Colonic mucosa (tissue), 4 donors: ENCODE results near the gene AP3S2. TPM values are rescaled to one million over a fixed set of nuclear protein-coding genes. Genes with fewer than 3 reads are reported as not detected.
A peak's percentile ranks its signal among the peaks of the same experiment; 100 is the strongest.

Experiments
- DNase-seq: peaks from one replicate; pipeline ENCODE4 v3.0.0-alpha.2; 2020
- H3K27ac ChIP-seq: fragments of 200-600 bp; one replicate; pipeline ENCODE4 v1.8.0; 2021
- H3K27me3 ChIP-seq: fragments of 200-600 bp; one replicate; pipeline ENCODE4 v1.8.0; 2021
- H3K36me3 ChIP-seq: fragments of 200-600 bp; one replicate; pipeline ENCODE4 v1.8.0; 2021
- H3K4me1 ChIP-seq: fragments of 200-600 bp; one replicate; pipeline ENCODE4 v1.8.0; 2021; ENCODE audit warnings: mild to moderate bottlenecking
- H3K4me3 ChIP-seq: fragments of 200-600 bp; one replicate; pipeline ENCODE4 v1.8.0; 2021
- H3K9ac ChIP-seq, 2 donors: one replicate each; pipeline ENCODE4 v1.7.0; 2013; ENCODE audit warnings: control low read depth in 2 of 2, low read depth in 2 of 2, low read length in 2 of 2
- H3K9me3 ChIP-seq: fragments of 200-600 bp; one replicate; pipeline ENCODE4 v1.8.0; 2021
- CTCF ChIP-seq: fragments of 200-600 bp; IDR thresholded peaks from one replicate; pipeline ENCODE4 v1.8.0; 2022; ENCODE audit warnings: antibody characterized with exemption, mild to moderate bottlenecking
- intact Hi-C: fragments of 100-400 bp; cut with DNase I; formaldehyde crosslinking; loops from one replicate; pipeline ENCODE4 v1.14.1; 2022
- total RNA-seq, 2 donors: library from RNA; stranded (reverse); fragmentation: NEBNext Ultra II Directional in 1 of 2; extraction: Animal tissue kit (Norgen Biotek cat#: 25700) in 1 of 2; gene quantifications; one replicate each; pipeline ENCODE4 v1.2.1, GENCODE V29; 2021
- donor health status: healthy.
- donor health status: DM: no; HTN: no; CAD: no.
- donor health status: DM: no; HTN: no; CAD: no.

The AP3S2 gene
- total RNA-seq, 2 donors from 2014 or later, result 44.5 to 48.6 TPM

DNA sequence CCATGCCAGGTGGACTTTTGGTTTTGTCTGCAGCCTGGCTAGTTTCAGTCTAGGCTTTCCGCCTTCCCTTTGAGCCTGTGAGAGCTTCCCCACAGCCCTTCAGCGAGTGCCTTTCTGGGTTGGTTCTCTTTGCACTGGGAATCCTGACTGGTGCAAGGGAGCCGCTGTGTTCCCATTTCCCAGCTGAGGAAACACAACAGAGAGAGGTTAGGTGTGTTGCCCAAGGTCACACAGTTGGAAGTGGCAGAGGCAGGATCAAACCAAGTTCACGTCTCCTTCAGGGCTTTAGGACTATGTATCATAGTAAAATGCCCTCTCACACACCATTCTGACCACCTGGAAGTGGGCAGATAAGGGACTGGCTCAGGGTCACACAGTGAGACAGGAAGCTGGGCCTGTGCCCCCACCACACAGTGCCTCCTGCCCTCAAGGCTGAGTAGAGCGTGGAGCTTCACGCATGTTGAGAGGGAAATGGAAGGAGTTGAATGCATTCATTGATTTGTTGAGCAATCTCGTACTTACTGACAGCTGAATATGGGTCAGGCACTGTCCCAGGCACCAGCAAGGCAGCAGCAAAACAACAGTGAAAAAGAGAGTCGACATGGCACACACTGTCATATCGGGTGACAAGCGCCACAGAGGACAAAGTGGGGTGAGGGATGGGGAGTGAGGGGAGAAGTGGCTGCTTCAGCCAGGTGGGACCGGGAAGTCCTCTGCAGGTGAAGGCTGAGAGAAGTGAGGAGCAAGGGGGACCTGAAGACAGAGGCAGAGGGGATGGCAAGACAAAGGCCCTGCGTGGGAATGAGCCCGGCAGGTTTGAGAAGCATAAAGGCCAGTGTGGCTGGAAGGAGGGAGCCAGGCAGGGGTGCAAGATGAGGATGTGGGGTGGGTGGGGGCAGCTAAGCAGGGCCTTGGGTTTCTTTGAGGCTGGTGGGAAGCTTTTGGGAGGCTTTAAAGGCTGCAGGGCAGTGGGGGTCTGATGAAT, 66.8 kb downstream of the AP3S2 start:
- Histone ChIP-seq H3K27ac (no peak overlapping the region), H3K27me3 (no peaks in the 10 kb centered on the region), H3K36me3 (no peaks in the 10 kb centered on the region), H3K4me3 (no peak overlapping the region), H3K9me3 (no peaks in the 10 kb centered on the region), H3K4me1 (peaks cover 7% of the 10 kb centered on the region), H3K9ac (no peak overlapping the region)
- intact Hi-C loops, result no loop called here
- no peak for TF ChIP-seq CTCF
- no peak for DNase-seq

DNA sequence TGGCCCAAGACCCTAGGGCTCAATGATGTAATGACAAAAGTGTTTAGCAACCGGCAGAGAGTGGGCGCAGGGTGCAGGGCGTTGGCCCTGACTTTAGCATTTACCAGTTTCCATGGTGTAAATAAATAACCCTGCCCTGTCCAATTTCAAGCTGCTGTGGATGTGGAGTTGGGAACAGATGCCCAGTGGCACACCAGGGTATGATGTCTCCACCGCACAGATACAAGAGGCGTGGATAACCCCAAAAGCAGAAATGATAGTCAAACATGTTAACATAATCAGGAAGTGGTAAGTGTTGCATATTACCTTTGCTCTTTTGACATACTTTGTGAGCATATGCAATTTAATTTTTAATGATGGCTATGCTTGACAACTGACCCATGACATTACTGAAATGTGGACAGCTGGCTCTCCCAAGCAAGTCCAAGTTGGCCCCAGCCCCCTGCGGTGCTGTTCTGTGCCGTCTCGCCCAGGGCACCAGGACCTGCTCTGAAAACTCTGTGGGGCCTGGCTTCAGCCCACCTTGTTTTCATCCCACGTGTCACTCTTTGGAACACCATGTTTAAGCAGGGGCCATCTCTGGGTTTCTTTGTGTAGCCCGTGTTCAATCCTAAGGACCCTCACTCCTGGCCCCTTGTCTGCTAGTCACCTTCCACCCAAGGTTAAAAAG, 68.4 kb downstream of the AP3S2 start:
- TF ChIP-seq CTCF, result no peak
- H3K36me3 ChIP-seq, result no peaks in the 10 kb centered on the region
- peak overlapping the region in 1 of 2 donors; percentile 9 for H3K9ac ChIP-seq
- H3K4me3 ChIP-seq, result no peak overlapping the region
- no peaks in the 10 kb centered on the region for H3K27me3 ChIP-seq
- H3K27ac ChIP-seq, result no peak overlapping the region
- no peak for DNase-seq
- peaks cover 7% of the 10 kb centered on the region for H3K4me1 ChIP-seq
- H3K9me3 ChIP-seq, result no peaks in the 10 kb centered on the region
- intact Hi-C loops, result no loop called here

- intact Hi-C loops, result no loop called here
- no peak overlapping the region for H3K9ac ChIP-seq
- H3K4me3 ChIP-seq, result no peak overlapping the region
- H3K36me3 ChIP-seq, result no peaks in the 10 kb centered on the region
- H3K27me3 ChIP-seq, result no peaks in the 10 kb centered on the region
- TF ChIP-seq CTCF, result no peak
- no peak for DNase-seq
- no peak overlapping the region for H3K27ac ChIP-seq
- no peaks in the 10 kb centered on the region for H3K9me3 ChIP-seq
- peaks cover 7% of the 10 kb centered on the region for H3K4me1 ChIP-seq
Measured at GRCh38 chr15:89824607-89824867, 69.3 kb downstream of the AP3S2 start.

DNA sequence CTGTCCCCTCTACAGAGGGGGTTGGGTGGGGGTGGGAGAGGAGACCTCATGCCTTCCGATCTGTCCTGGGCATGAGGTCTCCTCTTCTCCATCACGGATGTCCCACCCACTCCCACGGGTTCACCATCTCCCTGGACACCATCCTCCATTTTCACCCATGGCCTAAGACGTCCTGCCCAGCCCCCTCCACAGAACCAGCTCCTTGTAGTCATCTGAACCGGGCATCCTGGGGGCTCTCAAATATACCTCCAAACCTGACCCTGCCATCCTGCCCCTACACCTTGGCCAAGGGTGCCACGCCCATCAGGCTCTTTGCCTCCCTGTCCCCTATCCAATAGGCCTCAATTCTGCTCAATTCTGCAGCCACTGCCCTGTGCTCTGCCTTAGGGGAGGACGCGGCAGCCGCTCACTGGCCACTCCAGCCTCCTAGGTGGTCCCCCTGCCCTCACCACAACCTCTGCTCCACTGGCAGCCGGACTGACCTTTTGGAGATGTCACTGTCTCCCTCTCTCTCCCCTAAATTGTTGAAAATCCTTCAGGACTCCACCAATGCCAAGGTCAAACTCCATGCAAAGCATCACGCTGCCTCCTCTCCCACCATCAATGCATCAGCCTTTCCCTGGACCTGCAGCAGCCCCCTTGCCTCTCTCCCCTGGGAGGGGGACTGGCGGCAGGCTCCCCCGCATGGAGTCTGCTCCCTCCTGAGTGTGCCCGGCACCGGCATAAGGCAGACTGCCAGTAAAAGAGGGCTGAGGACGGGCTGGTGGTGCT, 69.8 kb downstream of the AP3S2 start:
- H3K4me3 ChIP-seq, result no peak overlapping the region
- no peaks in the 10 kb centered on the region for H3K27me3 ChIP-seq
- H3K27ac ChIP-seq, result no peak overlapping the region
- no peak for TF ChIP-seq CTCF
- no peaks in the 10 kb centered on the region for H3K9me3 ChIP-seq
- H3K36me3 ChIP-seq, result no peaks in the 10 kb centered on the region
- peaks cover 7% of the 10 kb centered on the region for H3K4me1 ChIP-seq
- DNase-seq, result no peak
- H3K9ac ChIP-seq, result no peak overlapping the region
- intact Hi-C loops, result no loop called here

DNA sequence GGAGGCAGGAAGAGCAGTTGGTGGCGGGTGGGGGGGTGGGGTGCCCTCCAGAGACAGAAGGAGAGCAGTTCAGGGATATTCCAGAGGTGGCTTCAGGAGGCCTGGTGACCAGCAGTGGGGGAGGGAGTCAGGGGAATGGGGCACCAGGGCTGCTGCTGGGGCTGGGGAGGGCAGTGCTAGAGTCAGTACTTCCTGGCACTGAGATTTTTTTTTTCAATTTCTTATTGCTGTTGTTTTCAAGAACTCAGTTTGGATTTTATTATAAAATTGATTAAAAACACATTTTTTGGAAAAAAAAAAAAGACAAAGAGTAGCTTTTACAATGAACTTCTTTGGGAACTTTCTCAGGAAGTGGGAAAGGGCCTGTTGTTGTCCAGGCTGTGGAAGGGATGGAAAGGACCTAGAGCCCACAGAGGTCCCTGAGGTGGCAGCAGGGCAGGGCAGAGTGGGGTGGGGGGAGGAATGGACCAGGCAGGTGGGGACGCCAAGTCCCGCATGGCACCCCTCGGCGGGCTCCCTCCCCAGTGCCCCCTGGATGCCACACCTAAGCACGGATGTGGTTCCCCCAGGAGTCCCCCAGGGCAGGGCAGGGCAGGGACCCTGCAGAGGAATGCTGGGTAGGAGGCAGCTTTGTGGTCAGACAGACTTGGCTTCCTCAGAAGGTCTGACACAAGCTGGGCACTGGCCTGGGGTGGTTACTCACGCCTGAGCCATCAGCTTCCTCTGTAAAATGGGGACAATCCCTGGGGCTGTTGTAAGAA, 70.7 kb downstream of the AP3S2 start:
- H3K36me3 ChIP-seq, result no peaks in the 10 kb centered on the region
- no peak overlapping the region for H3K27ac ChIP-seq
- H3K27me3 ChIP-seq, result no peaks in the 10 kb centered on the region
- H3K4me3 ChIP-seq, result no peak overlapping the region
- no peak for DNase-seq
- intact Hi-C loops, result no loop called here
- peaks cover 4% of the 10 kb centered on the region for H3K4me1 ChIP-seq
- H3K9ac ChIP-seq, result no peak overlapping the region
- H3K9me3 ChIP-seq, result no peaks in the 10 kb centered on the region
- no peak for TF ChIP-seq CTCF
